Esophagus muscularis mucosa (tissue), 4 donors: ENCODE results near the gene ANKS1B.

Experiments
- EP300 ChIP-seq: sonication (generic); formaldehyde crosslinking; IDR thresholded peaks from one replicate; pipeline ENCODE4 v1.6.1; 2017; ENCODE audit warnings: antibody characterized with exemption
- POLR2A ChIP-seq: fragments of 450-650 bp; IDR thresholded peaks from one replicate; pipeline ENCODE4 v1.6.1; 2017; ENCODE audit warnings: antibody characterized with exemption, moderate library complexity, mild to moderate bottlenecking, low read depth
- POLR2AphosphoS5 ChIP-seq, 2 donors: sonication (generic); formaldehyde crosslinking; IDR thresholded peaks; one replicate each; pipeline ENCODE4 v1.6.1; 2017; ENCODE audit warnings: antibody characterized with exemption in 2 of 2
- TF ChIP-seq, protein P1 (sequence below), 3 experiments: fragments of 200-600 bp in 2 of 3; fragments of 450-650 bp in 1 of 3; sonication (generic) in 2 of 3; IDR thresholded peaks; one replicate each; pipeline ENCODE4 v1.5.1; 2017 to 2019; ENCODE audit warnings: antibody characterized with exemption in 3 of 3, mild to moderate bottlenecking in 2 of 3, moderate library complexity in 1 of 3

GRCh38 chr12:100027671-100028070 lies 42.9 kb upstream of the ANKS1B start:
- TF ChIP-seq, protein P1, sequence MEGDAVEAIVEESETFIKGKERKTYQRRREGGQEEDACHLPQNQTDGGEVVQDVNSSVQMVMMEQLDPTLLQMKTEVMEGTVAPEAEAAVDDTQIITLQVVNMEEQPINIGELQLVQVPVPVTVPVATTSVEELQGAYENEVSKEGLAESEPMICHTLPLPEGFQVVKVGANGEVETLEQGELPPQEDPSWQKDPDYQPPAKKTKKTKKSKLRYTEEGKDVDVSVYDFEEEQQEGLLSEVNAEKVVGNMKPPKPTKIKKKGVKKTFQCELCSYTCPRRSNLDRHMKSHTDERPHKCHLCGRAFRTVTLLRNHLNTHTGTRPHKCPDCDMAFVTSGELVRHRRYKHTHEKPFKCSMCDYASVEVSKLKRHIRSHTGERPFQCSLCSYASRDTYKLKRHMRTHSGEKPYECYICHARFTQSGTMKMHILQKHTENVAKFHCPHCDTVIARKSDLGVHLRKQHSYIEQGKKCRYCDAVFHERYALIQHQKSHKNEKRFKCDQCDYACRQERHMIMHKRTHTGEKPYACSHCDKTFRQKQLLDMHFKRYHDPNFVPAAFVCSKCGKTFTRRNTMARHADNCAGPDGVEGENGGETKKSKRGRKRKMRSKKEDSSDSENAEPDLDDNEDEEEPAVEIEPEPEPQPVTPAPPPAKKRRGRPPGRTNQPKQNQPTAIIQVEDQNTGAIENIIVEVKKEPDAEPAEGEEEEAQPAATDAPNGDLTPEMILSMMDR (IDR thresholded peaks at IDR 0.05) = no peak
- TF ChIP-seq POLR2AphosphoS5 (IDR thresholded peaks at IDR 0.05) = no peak
- no peak for TF ChIP-seq EP300
- TF ChIP-seq POLR2A = no peak
